K562 (cell line): Measurements from ENCODE around the gene ASS1. TPM values are rescaled to one million over a fixed set of nuclear protein-coding genes. Genes with fewer than 3 reads are reported as not detected.

ENCODE experiments used
- CREM ChIP-seq: IDR thresholded peaks from 2 replicates; pipeline ENCODE4 v1.6.1; 2014; ENCODE audit warnings: antibody characterized with exemption, low read depth
- FOSL1 ChIP-seq: fragments of 200-800 bp; sonication (Bioruptor generic); conservative IDR thresholded peaks from 2 replicates; pipeline ENCODE4 v1.6.1; 2016; ENCODE audit warnings: missing genetic modification characterization, missing compliant biosample characterization
- KAT7 ChIP-seq: sonication (generic); formaldehyde crosslinking; IDR thresholded peaks from 2 replicates; pipeline ENCODE4 v1.8.0; 2022; ENCODE audit warnings: missing genetic modification reagents, mild to moderate bottlenecking, borderline replicate concordance
- LCOR ChIP-seq: sonication (generic); formaldehyde crosslinking; IDR thresholded peaks from 2 replicates; pipeline ENCODE4 v1.8.0; 2022; ENCODE audit warnings: mild to moderate bottlenecking, missing genetic modification reagents
- POU5F1 ChIP-seq: fragments of 150-350 bp; IDR thresholded peaks from 2 replicates; pipeline ENCODE4 v1.6.1; 2014; ENCODE audit warnings: borderline replicate concordance, low read length, low read depth, mild to moderate bottlenecking; ENCODE audit not compliant: partially characterized antibody
- RAD21 ChIP-seq, 2 experiments: fragments of 250-450 bp in 1 of 2; fragments of 450-650 bp in 1 of 2; sonication (Bioruptor Pico) in 1 of 2; formaldehyde crosslinking in 1 of 2; IDR thresholded peaks in 1 of 2; conservative IDR thresholded peaks in 1 of 2; 2 replicates each; pipeline versions ENCODE4 v1.4.0 to v1.8.0; 2020 to 2022; ENCODE audit warnings: mild to moderate bottlenecking in 2 of 2, moderate library complexity in 1 of 2
- SIX5 ChIP-seq, 2 experiments: IDR thresholded peaks; 2 replicates each; pipeline ENCODE4 v1.6.1; 2011; ENCODE audit warnings: low read length in 2 of 2, borderline replicate concordance in 1 of 2, low read depth in 1 of 2, mild to moderate bottlenecking in 1 of 2, moderate library complexity in 1 of 2; ENCODE audit not compliant: insufficient read depth in 1 of 2
- ZBTB1 ChIP-seq: sonication (generic); formaldehyde crosslinking; IDR thresholded peaks from 2 replicates; pipeline ENCODE4 v1.8.1; 2023; ENCODE audit warnings: missing genetic modification reagents, low read depth, mild to moderate bottlenecking, borderline replicate concordance
- ZNF232 ChIP-seq: sonication (generic); formaldehyde crosslinking; IDR thresholded peaks from 2 replicates; pipeline ENCODE4 v1.8.0; 2022; ENCODE audit warnings: mild to moderate bottlenecking, missing genetic modification reagents
- ZNF436 ChIP-seq: fragments of 250-450, 450-650 bp; sonication (Bioruptor Pico); formaldehyde crosslinking; IDR thresholded peaks from 2 replicates; pipeline ENCODE4 v1.7.0; 2020; ENCODE audit warnings: mild to moderate bottlenecking
- ZNF695 ChIP-seq: fragments of 450-650 bp; formaldehyde crosslinking; IDR thresholded peaks from 2 replicates; pipeline ENCODE4 v1.4.0; 2020; ENCODE audit warnings: mild to moderate bottlenecking, moderate library complexity
- polyA plus RNA-seq, 8 experiments: library from polyadenylated mRNA; depleted of rRNA in 4 of 8; stranded (reverse) in 5 of 8; unstranded in 3 of 8; fragments of >200 nt; fragmentation: Nextera tagmentation in 2 of 8; fragmentation: Illumina TruSeq in 1 of 8; extraction: Ambion mirVana in 2 of 8; extraction: Trizol in 1 of 8; gene quantifications; 2 replicates each; pipeline versions ENCODE4 v1.2.1 to v1.2.3, GENCODE V29; 2011 to 2014; ENCODE audit warnings: inconsistent platforms in 1 of 8, missing spikeins in 1 of 8
- total RNA-seq, 7 experiments: library from RNA; depleted of rRNA in 6 of 7; stranded (reverse); fragments of >200 nt in 6 of 7; fragmentation: Illumina TruSeq in 2 of 7; extraction: Trizol in 2 of 7; gene quantifications; 2 replicates each; pipeline versions ENCODE4 v1.2.1 to v1.2.3, GENCODE V29; 2011 to 2021; ENCODE audit warnings: low replicate concordance in 1 of 7
- TF ChIP-seq, protein P1 (sequence below): fragments of 250-450 bp; sonication (Bioruptor Pico); IDR thresholded peaks from 2 replicates; pipeline ENCODE4 v1.5.0; 2021; ENCODE audit warnings: mild to moderate bottlenecking, moderate library complexity
- TF ChIP-seq, protein P2 (sequence below): fragments of 450-650 bp; formaldehyde crosslinking; IDR thresholded peaks from 2 replicates; pipeline ENCODE4 v1.4.0; 2020; ENCODE audit warnings: mild to moderate bottlenecking, moderate library complexity
- TF ChIP-seq, protein P3 (sequence below), 3 experiments: IDR thresholded peaks in 2 of 3; conservative IDR thresholded peaks in 1 of 3; 2 replicates each; pipeline ENCODE4 v1.5.1; 2011 to 2012; ENCODE audit warnings: low read length in 3 of 3, mild to moderate bottlenecking in 3 of 3, control low read depth in 2 of 3, improper control_type of control experiment in 1 of 3, inconsistent platforms in 1 of 3, low read depth in 1 of 3, mixed read lengths in 1 of 3, moderate library complexity in 1 of 3; ENCODE audit not compliant: insufficient read depth in 2 of 3

ASS1 gene
- total and polyA plus RNA-seq, 9 of the 15 experiments (the other 6 are each of a cell fraction or from before 2014, with no cell fraction given), result 1.5 to 5.7 (median 3.7) TPM

- TF ChIP-seq, protein P1, sequence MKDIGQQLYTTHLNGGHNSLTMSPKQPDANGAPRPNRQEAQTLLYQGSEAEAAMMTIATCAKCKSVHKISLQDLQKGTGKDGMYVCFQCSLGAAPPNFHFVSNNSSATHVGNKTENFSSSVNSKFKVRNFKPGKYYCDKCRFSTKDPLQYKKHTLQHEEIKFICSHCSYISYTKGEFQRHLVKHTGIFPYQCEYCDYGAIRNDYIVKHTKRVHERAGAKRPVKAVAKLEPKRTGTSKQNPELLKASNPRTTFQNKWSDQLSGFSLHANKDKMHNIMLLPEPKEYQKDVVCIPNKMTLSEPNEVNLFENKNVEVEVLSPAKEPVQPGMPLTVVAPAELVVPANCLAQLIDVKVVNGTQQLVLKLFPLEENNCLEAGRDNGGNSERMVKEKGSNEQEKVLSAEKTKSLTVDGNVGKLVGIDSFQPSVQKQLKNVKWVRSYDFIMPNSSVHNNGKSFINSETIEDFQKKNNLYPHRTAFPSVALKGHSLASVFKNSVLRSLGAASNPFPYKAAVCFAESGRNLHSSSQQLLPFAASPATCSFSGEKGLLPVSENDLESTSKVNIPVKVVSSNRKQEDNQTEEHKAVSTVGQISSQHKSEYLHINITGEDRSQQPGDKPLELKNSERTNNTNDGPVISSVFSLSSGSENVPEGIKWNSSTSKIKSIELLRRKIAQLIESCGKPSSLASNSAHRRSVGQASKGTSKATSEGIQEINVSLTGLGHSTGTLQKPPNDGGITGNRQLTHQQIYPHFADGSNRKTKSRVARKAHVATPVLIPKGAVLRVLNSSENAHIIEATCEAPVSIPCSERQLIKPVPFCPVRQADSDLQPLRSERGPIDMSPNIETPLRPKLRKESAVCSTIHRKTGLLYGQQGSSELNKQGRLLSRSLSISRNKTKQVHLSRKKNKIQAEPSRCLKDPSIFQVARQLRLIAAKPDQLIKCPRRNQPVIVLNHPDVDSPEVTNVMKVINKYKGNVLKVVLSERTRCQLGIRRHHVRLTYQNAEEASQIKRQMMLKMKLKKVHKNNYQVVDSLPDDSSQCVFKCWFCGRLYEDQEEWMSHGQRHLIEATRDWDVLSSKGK (CRISPR knock-in tag), result no peak
- TF ChIP-seq CREM, result no peak
- no peak for TF ChIP-seq ZBTB1 (CRISPR knock-in tag)
- TF ChIP-seq, protein P2, sequence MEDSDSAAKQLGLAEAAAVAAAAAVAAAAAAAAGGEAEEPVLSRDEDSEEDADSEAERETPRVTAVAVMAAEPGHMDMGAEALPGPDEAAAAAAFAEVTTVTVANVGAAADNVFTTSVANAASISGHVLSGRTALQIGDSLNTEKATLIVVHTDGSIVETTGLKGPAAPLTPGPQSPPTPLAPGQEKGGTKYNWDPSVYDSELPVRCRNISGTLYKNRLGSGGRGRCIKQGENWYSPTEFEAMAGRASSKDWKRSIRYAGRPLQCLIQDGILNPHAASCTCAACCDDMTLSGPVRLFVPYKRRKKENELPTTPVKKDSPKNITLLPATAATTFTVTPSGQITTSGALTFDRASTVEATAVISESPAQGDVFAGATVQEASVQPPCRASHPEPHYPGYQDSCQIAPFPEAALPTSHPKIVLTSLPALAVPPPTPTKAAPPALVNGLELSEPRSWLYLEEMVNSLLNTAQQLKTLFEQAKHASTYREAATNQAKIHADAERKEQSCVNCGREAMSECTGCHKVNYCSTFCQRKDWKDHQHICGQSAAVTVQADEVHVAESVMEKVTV (CRISPR knock-in tag), result no peak
- TF ChIP-seq SIX5 (IDR thresholded peaks at IDR 0.05; ENCODE audit: borderline replicate concordance in 1 of 2, insufficient read depth in 1 of 2, low read depth in 1 of 2, low read length in 2 of 2), result no peak
- TF ChIP-seq ZNF695 (CRISPR knock-in tag), result no peak
- TF ChIP-seq ZNF232 (CRISPR knock-in tag), result no peak
- TF ChIP-seq ZNF436 (CRISPR knock-in tag), result no peak
- TF ChIP-seq KAT7, result no peak
- TF ChIP-seq RAD21 (CRISPR knock-in tag; conservative IDR thresholded peaks at IDR 0.05 in 1 of 2, IDR thresholded peaks at IDR 0.05 in 1 of 2), result peak in 1 of 2 experiments; percentile 39; a peak in 2 of 4 replicates
- no peak for TF ChIP-seq FOSL1 (tag)
- TF ChIP-seq, protein P3, sequence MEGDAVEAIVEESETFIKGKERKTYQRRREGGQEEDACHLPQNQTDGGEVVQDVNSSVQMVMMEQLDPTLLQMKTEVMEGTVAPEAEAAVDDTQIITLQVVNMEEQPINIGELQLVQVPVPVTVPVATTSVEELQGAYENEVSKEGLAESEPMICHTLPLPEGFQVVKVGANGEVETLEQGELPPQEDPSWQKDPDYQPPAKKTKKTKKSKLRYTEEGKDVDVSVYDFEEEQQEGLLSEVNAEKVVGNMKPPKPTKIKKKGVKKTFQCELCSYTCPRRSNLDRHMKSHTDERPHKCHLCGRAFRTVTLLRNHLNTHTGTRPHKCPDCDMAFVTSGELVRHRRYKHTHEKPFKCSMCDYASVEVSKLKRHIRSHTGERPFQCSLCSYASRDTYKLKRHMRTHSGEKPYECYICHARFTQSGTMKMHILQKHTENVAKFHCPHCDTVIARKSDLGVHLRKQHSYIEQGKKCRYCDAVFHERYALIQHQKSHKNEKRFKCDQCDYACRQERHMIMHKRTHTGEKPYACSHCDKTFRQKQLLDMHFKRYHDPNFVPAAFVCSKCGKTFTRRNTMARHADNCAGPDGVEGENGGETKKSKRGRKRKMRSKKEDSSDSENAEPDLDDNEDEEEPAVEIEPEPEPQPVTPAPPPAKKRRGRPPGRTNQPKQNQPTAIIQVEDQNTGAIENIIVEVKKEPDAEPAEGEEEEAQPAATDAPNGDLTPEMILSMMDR (IDR thresholded peaks at IDR 0.05 in 2 of 3, conservative IDR thresholded peaks at IDR 0.05 in 1 of 3; ENCODE audit: insufficient read depth in 2 of 3, low read depth in 1 of 3, low read length in 3 of 3), result peak in 1 of 3 experiments; percentile 15; a peak in 1 of 6 replicates
- TF ChIP-seq POU5F1, result no peak
- TF ChIP-seq LCOR, result no peak
- TF ChIP-seq, all 486 proteins: peak for 3
These were observed 9.5 kb downstream of the ASS1 start (continued) for GRCh38 chr9:130454096-130454811.
